H9 (cell line): ENCODE results near the gene DCC. TPM values are rescaled to one million over a fixed set of nuclear protein-coding genes. Genes with fewer than 3 reads are reported as not detected.

ENCODE experiments used
- DNase-seq: peaks from one replicate; pipeline ENCODE4 v3.0.0-alpha.2; 2017
- H2AFZ ChIP-seq: one replicate; pipeline ENCODE4 v1.6.1; 2013; ENCODE audit warnings: mild to moderate bottlenecking, low read length, control low read depth, moderate library complexity
- H2AK5ac ChIP-seq: 2 replicates; pipeline ENCODE4 v1.6.1; 2013; ENCODE audit warnings: low read length, control low read depth, mixed read lengths; ENCODE audit not compliant: insufficient read length
- H2BK120ac ChIP-seq: one replicate; pipeline ENCODE4 v1.6.1; 2013; ENCODE audit warnings: low read depth, mild to moderate bottlenecking, low read length, control low read depth, inconsistent platforms; ENCODE audit not compliant: poor library complexity, severe bottlenecking
- H2BK12ac ChIP-seq: 2 replicates; pipeline ENCODE4 v1.6.1; 2013; ENCODE audit warnings: low read length, control low read depth, mixed read lengths, low read depth; ENCODE audit not compliant: insufficient read length
- H2BK15ac ChIP-seq: 2 replicates; pipeline ENCODE4 v1.6.1; 2013; ENCODE audit warnings: low read depth, low read length, control low read depth
- H2BK20ac ChIP-seq: one replicate; pipeline ENCODE4 v1.6.1; 2013; ENCODE audit warnings: low read depth, mild to moderate bottlenecking, low read length, control low read depth, inconsistent platforms; ENCODE audit not compliant: poor library complexity, severe bottlenecking
- H2BK5ac ChIP-seq: 2 replicates; pipeline ENCODE4 v1.6.1; 2013; ENCODE audit warnings: low read length, control low read depth, mixed read lengths; ENCODE audit not compliant: insufficient read length
- H3K14ac ChIP-seq: 2 replicates; pipeline ENCODE4 v1.6.1; 2013; ENCODE audit warnings: low read length, control low read depth; ENCODE audit not compliant: insufficient read depth
- H3K18ac ChIP-seq: 2 replicates; pipeline ENCODE4 v1.6.1; 2013; ENCODE audit warnings: low read depth, mild to moderate bottlenecking, mixed read lengths, low read length, control low read depth; ENCODE audit not compliant: insufficient read length
- H3K23ac ChIP-seq: 2 replicates; pipeline ENCODE4 v1.6.1; 2013; ENCODE audit warnings: low read length, control low read depth, mixed read lengths, low read depth; ENCODE audit not compliant: insufficient read length
- H3K23me2 ChIP-seq: 2 replicates; pipeline ENCODE4 v1.6.1; 2013; ENCODE audit warnings: low read depth, mild to moderate bottlenecking, mixed read lengths, low read length, control low read depth; ENCODE audit not compliant: insufficient read length, poor library complexity, severe bottlenecking
- H3K27ac ChIP-seq: 2 replicates; pipeline ENCODE4 v1.5.1; 2013; ENCODE audit warnings: low read length, control low read depth, mixed read lengths, low read depth; ENCODE audit not compliant: insufficient read length
- H3K27me3 ChIP-seq: 2 replicates; pipeline ENCODE4 v1.6.1; 2013; ENCODE audit warnings: low read length, control low read depth, inconsistent platforms; ENCODE audit not compliant: insufficient read depth
- H3K4ac ChIP-seq: 2 replicates; pipeline ENCODE4 v1.6.1; 2013; ENCODE audit warnings: low read depth, mild to moderate bottlenecking, control low read depth, inconsistent platforms, low read length, moderate library complexity
- H3K4me1 ChIP-seq: 2 replicates; pipeline ENCODE4 v1.6.1; 2013; ENCODE audit warnings: low read length, control low read depth, inconsistent platforms; ENCODE audit not compliant: insufficient read depth
- H3K4me2 ChIP-seq: 2 replicates; pipeline ENCODE4 v1.6.1; 2013; ENCODE audit warnings: low read length, control low read depth, mixed read lengths; ENCODE audit not compliant: insufficient read length, insufficient read depth
- H3K56ac ChIP-seq: 2 replicates; pipeline ENCODE4 v1.6.1; 2013; ENCODE audit warnings: low read depth, mild to moderate bottlenecking, mixed read lengths, low read length, control low read depth; ENCODE audit not compliant: insufficient read length
- H3K79me1 ChIP-seq: 2 replicates; pipeline ENCODE4 v1.6.1; 2013; ENCODE audit warnings: low read depth, mild to moderate bottlenecking, moderate library complexity, low read length, control low read depth, inconsistent platforms; ENCODE audit not compliant: insufficient read depth, poor library complexity, severe bottlenecking
- H3K79me2 ChIP-seq: 2 replicates; pipeline ENCODE4 v1.6.1; 2013; ENCODE audit warnings: low read length, control low read depth, inconsistent platforms; ENCODE audit not compliant: insufficient read depth
- H3K9ac ChIP-seq: 2 replicates; pipeline ENCODE4 v1.6.1; 2013; ENCODE audit warnings: low read length, control low read depth, mixed read lengths; ENCODE audit not compliant: insufficient read length; ENCODE audit errors: extremely low read depth
- H3K9me3 ChIP-seq: one replicate; pipeline ENCODE4 v1.6.1; 2013; ENCODE audit warnings: low read depth, low read length, inconsistent platforms; ENCODE audit not compliant: control insufficient read depth
- H3T11ph ChIP-seq: one replicate; pipeline ENCODE4 v1.6.1; 2013; ENCODE audit warnings: mild to moderate bottlenecking, low read length, control low read depth, inconsistent platforms
- H4K20me1 ChIP-seq: one replicate; pipeline ENCODE4 v1.6.1; 2013; ENCODE audit not compliant: control insufficient read depth, insufficient read length, insufficient read depth
- H4K5ac ChIP-seq: 2 replicates; pipeline ENCODE4 v1.6.1; 2013; ENCODE audit warnings: low read depth, mild to moderate bottlenecking, mixed read lengths, low read length, control low read depth; ENCODE audit not compliant: insufficient read length
- H4K8ac ChIP-seq: replicated peaks from 2 replicates; pipeline ENCODE4 v1.6.1; 2013; ENCODE audit warnings: low read length, control low read depth, mixed read lengths, low read depth; ENCODE audit not compliant: insufficient read length
- H4K91ac ChIP-seq: 2 replicates; pipeline ENCODE4 v1.6.1; 2013; ENCODE audit warnings: low read depth, mild to moderate bottlenecking, moderate library complexity, mixed read lengths, low read length, control low read depth; ENCODE audit not compliant: insufficient read length
- H3K27ac Mint-ChIP-seq, 3 experiments: 2 replicates in 2 of 3; 3 replicates in 1 of 3; pipeline ENCODE4 v1.8.0; 2020 to 2021; ENCODE audit warnings: mixed read lengths in 3 of 3, mild to moderate bottlenecking in 1 of 3, moderate library complexity in 1 of 3
- H3K27me3 Mint-ChIP-seq: 2 replicates; pipeline ENCODE4 v1.8.0; 2021; ENCODE audit warnings: low read depth, mild to moderate bottlenecking, moderate library complexity, mixed read lengths
- H3K36me3 Mint-ChIP-seq, 3 experiments: 2 replicates in 2 of 3; 3 replicates in 1 of 3; pipeline ENCODE4 v1.8.0; 2020 to 2021; ENCODE audit warnings: low read depth in 3 of 3, mixed read lengths in 3 of 3; ENCODE audit not compliant: insufficient read depth in 1 of 3
- H3K4me1 Mint-ChIP-seq, 2 experiments: 2 replicates each; pipeline ENCODE4 v1.8.0; 2020; ENCODE audit warnings: mixed read lengths in 2 of 2
- H3K4me3 Mint-ChIP-seq, 2 experiments: 2 replicates in 1 of 2; 3 replicates in 1 of 2; pipeline ENCODE4 v1.8.0; 2020 to 2021; ENCODE audit warnings: mild to moderate bottlenecking in 2 of 2, mixed read lengths in 2 of 2, moderate library complexity in 1 of 2
- H3K9me3 Mint-ChIP-seq, 2 experiments: 2 replicates in 1 of 2; 3 replicates in 1 of 2; pipeline ENCODE4 v1.8.0; 2020; ENCODE audit warnings: mild to moderate bottlenecking in 2 of 2, mixed read lengths in 2 of 2, moderate library complexity in 1 of 2
- WGBS: extraction: QIAGEN DNeasy Blood & Tissue Kit; methylation state at CpG from one replicate; pipeline ENCODE4 v1.1.7; 2013; ENCODE audit warnings: missing lambda C conversion rate, low lambda C conversion rate, mixed read lengths; ENCODE audit not compliant: insufficient read length; ENCODE audit errors: extremely low coverage; 5-methylcytosine and 5-hydroxymethylcytosine counted together
- total RNA-seq: library from RNA; stranded (reverse); gene quantifications from 2 replicates; pipeline ENCODE4 v1.2.1, GENCODE V29; 2021
- TF ChIP-seq, protein P1 (sequence below): fragments of 200-600 bp; sonication (generic); conservative IDR thresholded peaks from 3 replicates; pipeline ENCODE4 v1.8.0; 2021; ENCODE audit warnings: antibody characterized with exemption, mild to moderate bottlenecking

The DCC gene
- total RNA-seq, 1 experiment from 2014 or later = 0.35 TPM

GRCh38 chr18:53169346-53169745 lies 829.3 kb downstream of the DCC start:
- H3K4me3 Mint-ChIP-seq = no peak overlapping the region
- no peaks in the 10 kb centered on the region for H3K36me3 Mint-ChIP-seq
- H4K5ac ChIP-seq = no peak overlapping the region
- H3K23ac ChIP-seq = no peak overlapping the region
- no peak overlapping the region for H3K27ac ChIP-seq
- H3K4ac ChIP-seq = no peak overlapping the region
- H3K56ac ChIP-seq = no peak overlapping the region
- H3K4me2 ChIP-seq = no peak overlapping the region
- no peak overlapping the region for H2AK5ac ChIP-seq
- H3K9me3 ChIP-seq = no peaks in the 10 kb centered on the region
- no peaks in the 10 kb centered on the region for H3K27me3 Mint-ChIP-seq
- no peak overlapping the region for H3K9ac ChIP-seq
- H3K9me3 Mint-ChIP-seq = no peaks in the 10 kb centered on the region
- no peaks in the 10 kb centered on the region for H4K20me1 ChIP-seq
- H2BK5ac ChIP-seq = no peak overlapping the region
- H2BK120ac ChIP-seq = no peak overlapping the region
- no peak for DNase-seq
- H3K4me1 Mint-ChIP-seq = no peaks in the 10 kb centered on the region
- TF ChIP-seq, protein P1, sequence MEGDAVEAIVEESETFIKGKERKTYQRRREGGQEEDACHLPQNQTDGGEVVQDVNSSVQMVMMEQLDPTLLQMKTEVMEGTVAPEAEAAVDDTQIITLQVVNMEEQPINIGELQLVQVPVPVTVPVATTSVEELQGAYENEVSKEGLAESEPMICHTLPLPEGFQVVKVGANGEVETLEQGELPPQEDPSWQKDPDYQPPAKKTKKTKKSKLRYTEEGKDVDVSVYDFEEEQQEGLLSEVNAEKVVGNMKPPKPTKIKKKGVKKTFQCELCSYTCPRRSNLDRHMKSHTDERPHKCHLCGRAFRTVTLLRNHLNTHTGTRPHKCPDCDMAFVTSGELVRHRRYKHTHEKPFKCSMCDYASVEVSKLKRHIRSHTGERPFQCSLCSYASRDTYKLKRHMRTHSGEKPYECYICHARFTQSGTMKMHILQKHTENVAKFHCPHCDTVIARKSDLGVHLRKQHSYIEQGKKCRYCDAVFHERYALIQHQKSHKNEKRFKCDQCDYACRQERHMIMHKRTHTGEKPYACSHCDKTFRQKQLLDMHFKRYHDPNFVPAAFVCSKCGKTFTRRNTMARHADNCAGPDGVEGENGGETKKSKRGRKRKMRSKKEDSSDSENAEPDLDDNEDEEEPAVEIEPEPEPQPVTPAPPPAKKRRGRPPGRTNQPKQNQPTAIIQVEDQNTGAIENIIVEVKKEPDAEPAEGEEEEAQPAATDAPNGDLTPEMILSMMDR = no peak
- WGBS = no CpG with 5 or more reads among the region's 5 CpGs
- no peak overlapping the region for H3K18ac ChIP-seq
- H3K79me1 ChIP-seq = no peaks in the 10 kb centered on the region
- no peak overlapping the region for H2BK20ac ChIP-seq
- H3K14ac ChIP-seq = no peak overlapping the region
- no peaks in the 10 kb centered on the region for H3K23me2 ChIP-seq
- H3K79me2 ChIP-seq = no peaks in the 10 kb centered on the region
- no peak overlapping the region for H2BK15ac ChIP-seq
- H3K4me1 ChIP-seq = no peaks in the 10 kb centered on the region
- H3K27ac Mint-ChIP-seq = no peak overlapping the region
- no peak overlapping the region for H3T11ph ChIP-seq
- no peak overlapping the region for H4K8ac ChIP-seq
- H2AFZ ChIP-seq = no peak overlapping the region
- H3K27me3 ChIP-seq = no peaks in the 10 kb centered on the region
- H2BK12ac ChIP-seq = no peak overlapping the region
- H4K91ac ChIP-seq = no peak overlapping the region
